Rectal smooth muscle tissue (tissue), 1 donor: ENCODE data around the gene GPC6.
"Not testable (repeated sequence)": the region's sequence is repeated elsewhere in the genome, so short reads cannot be mapped to it uniquely, and the experiment has no call there.

ENCODE experiments used
- H3K27ac ChIP-seq: one replicate; pipeline ENCODE4 v1.7.0; 2013; ENCODE audit warnings: low read depth, low read length, inconsistent platforms
- H3K27me3 ChIP-seq: one replicate; pipeline ENCODE4 v1.7.0; 2013; ENCODE audit warnings: low read length; ENCODE audit not compliant: control insufficient read depth, insufficient read depth
- H3K36me3 ChIP-seq: one replicate; pipeline ENCODE4 v1.7.0; 2013; ENCODE audit warnings: low read length; ENCODE audit not compliant: control insufficient read depth, insufficient read depth
- H3K4me1 ChIP-seq: one replicate; pipeline ENCODE4 v1.7.0; 2013; ENCODE audit warnings: low read length; ENCODE audit not compliant: control insufficient read depth, insufficient read depth
- H3K4me3 ChIP-seq: one replicate; pipeline ENCODE4 v1.7.0; 2013; ENCODE audit warnings: low read length
- H3K9ac ChIP-seq: one replicate; pipeline ENCODE4 v1.7.0; 2013; ENCODE audit warnings: low read length

The GPC6 gene

GRCh38 chr13:93446238-93446637, 219.6 kb downstream of the GPC6 start:
- Histone ChIP-seq H3K9ac (no peak overlapping the region), H3K4me3 (no peak overlapping the region), H3K27me3 (no peaks in the 10 kb centered on the region), H3K27ac (no peak overlapping the region), H3K4me1 (no peaks in the 10 kb centered on the region), H3K36me3 (no peaks in the 10 kb centered on the region)

GRCh38 chr13:93450191-93450621, 223.6 kb downstream of the GPC6 start:
- Histone ChIP-seq H3K27ac (no peak overlapping the region), H3K36me3 (no peaks in the 10 kb centered on the region), H3K27me3 (no peaks in the 10 kb centered on the region), H3K4me3 (no peak overlapping the region), H3K4me1 (no peaks in the 10 kb centered on the region), H3K9ac (no peak overlapping the region)

- H3K36me3 ChIP-seq: no peaks in the 10 kb centered on the region
- H3K4me1 ChIP-seq: no peaks in the 10 kb centered on the region
- no peak overlapping the region for H3K27ac ChIP-seq
- H3K9ac ChIP-seq: no peak overlapping the region
- H3K27me3 ChIP-seq: no peaks in the 10 kb centered on the region
- no peak overlapping the region for H3K4me3 ChIP-seq
Observed at GRCh38 chr13:93450761-93451160, 224.2 kb downstream of the GPC6 start.

- not testable (repeated sequence) for H3K9ac ChIP-seq, H3K36me3 ChIP-seq, H3K4me3 ChIP-seq, H3K27ac ChIP-seq, H3K4me1 ChIP-seq, H3K27me3 ChIP-seq
Observed at GRCh38 chr13:93454676-93455235, 228.1 kb downstream of the GPC6 start.

- H3K27me3 ChIP-seq: no peaks in the 10 kb centered on the region
- no peak overlapping the region for H3K4me3 ChIP-seq
- no peak overlapping the region for H3K27ac ChIP-seq
- H3K4me1 ChIP-seq: no peaks in the 10 kb centered on the region
- no peaks in the 10 kb centered on the region for H3K36me3 ChIP-seq
- H3K9ac ChIP-seq: no peak overlapping the region
Observed at GRCh38 chr13:93455861-93456260, 229.3 kb downstream of the GPC6 start.

- Histone ChIP-seq H3K36me3 (no peaks in the 10 kb centered on the region), H3K4me3 (no peak overlapping the region), H3K27me3 (no peaks in the 10 kb centered on the region), H3K27ac (no peak overlapping the region), H3K4me1 (no peaks in the 10 kb centered on the region), H3K9ac (no peak overlapping the region)
Observed at GRCh38 chr13:93460005-93460404, 233.4 kb downstream of the GPC6 start.

GRCh38 chr13:93462151-93462550, 235.5 kb downstream of the GPC6 start:
- H3K4me3 ChIP-seq: no peak overlapping the region
- no peaks in the 10 kb centered on the region for H3K4me1 ChIP-seq
- H3K27me3 ChIP-seq: no peaks in the 10 kb centered on the region
- H3K36me3 ChIP-seq: no peaks in the 10 kb centered on the region
- no peak overlapping the region for H3K9ac ChIP-seq
- no peak overlapping the region for H3K27ac ChIP-seq

- Histone ChIP-seq H3K9ac (no peak overlapping the region), H3K4me1 (no peaks in the 10 kb centered on the region)
Observed at GRCh38 chr13:93466502-93467036, 240.0 kb downstream of the GPC6 start.

GRCh38 chr13:93467175-93467574, 240.6 kb downstream of the GPC6 start:
- H3K36me3 ChIP-seq: no peaks in the 10 kb centered on the region

More at GRCh38 chr13:93466502-93467036, 240.0 kb downstream of the GPC6 start:
- no peak overlapping the region for H3K4me3 ChIP-seq
- no peak overlapping the region for H3K27ac ChIP-seq
- no peaks in the 10 kb centered on the region for H3K36me3 ChIP-seq
- H3K27me3 ChIP-seq: no peaks in the 10 kb centered on the region

GRCh38 chr13:93468433-93468832, 241.8 kb downstream of the GPC6 start:
- Histone ChIP-seq H3K36me3 (no peaks in the 10 kb centered on the region), H3K27me3 (no peaks in the 10 kb centered on the region), H3K4me1 (no peaks in the 10 kb centered on the region), H3K9ac (no peak overlapping the region), H3K4me3 (no peak overlapping the region), H3K27ac (no peak overlapping the region)

More at GRCh38 chr13:93467175-93467574, 240.6 kb downstream of the GPC6 start:
- Histone ChIP-seq H3K4me3 (no peak overlapping the region), H3K4me1 (no peaks in the 10 kb centered on the region), H3K9ac (no peak overlapping the region), H3K27ac (no peak overlapping the region), H3K27me3 (no peaks in the 10 kb centered on the region)

- Histone ChIP-seq H3K36me3 (no peaks in the 10 kb centered on the region), H3K4me3 (no peak overlapping the region), H3K4me1 (no peaks in the 10 kb centered on the region), H3K27me3 (no peaks in the 10 kb centered on the region), H3K9ac (no peak overlapping the region), H3K27ac (no peak overlapping the region)
Observed at GRCh38 chr13:93472296-93472695, 245.7 kb downstream of the GPC6 start.

GRCh38 chr13:93472814-93473296, 246.2 kb downstream of the GPC6 start:
- Histone ChIP-seq H3K27me3 (no peaks in the 10 kb centered on the region), H3K4me1 (no peaks in the 10 kb centered on the region), H3K4me3 (no peak overlapping the region), H3K27ac (no peak overlapping the region), H3K36me3 (no peaks in the 10 kb centered on the region), H3K9ac (no peak overlapping the region)
